Inflammatory macrophage (primary cell): ENCODE results near the gene ANGPTL2.

Experiments
- DNase-seq, 2 donors: peaks; one replicate each; pipeline ENCODE4 v3.0.0-alpha.2; 2020 to 2022

Gene ANGPTL2

DNA sequence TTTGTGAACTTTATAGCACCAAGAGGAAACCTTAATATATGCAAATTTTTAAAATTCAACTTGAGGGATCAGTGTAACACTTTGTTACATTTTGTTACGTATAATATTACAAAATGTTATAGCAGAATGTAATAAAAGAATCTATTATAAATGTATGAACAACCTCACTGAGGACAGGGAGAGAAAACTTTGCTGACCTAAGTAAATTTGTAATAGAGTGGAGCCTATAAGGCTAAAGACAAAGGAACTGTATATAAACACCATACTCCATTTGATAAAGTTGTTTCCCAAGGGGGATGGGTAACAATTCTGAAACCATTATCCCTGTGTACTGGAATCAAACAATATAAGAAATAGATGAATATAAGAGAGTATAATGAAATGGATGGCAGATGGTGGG, 77.3 kb downstream of the ANGPTL2 start:
- DNase-seq = no peak

DNA sequence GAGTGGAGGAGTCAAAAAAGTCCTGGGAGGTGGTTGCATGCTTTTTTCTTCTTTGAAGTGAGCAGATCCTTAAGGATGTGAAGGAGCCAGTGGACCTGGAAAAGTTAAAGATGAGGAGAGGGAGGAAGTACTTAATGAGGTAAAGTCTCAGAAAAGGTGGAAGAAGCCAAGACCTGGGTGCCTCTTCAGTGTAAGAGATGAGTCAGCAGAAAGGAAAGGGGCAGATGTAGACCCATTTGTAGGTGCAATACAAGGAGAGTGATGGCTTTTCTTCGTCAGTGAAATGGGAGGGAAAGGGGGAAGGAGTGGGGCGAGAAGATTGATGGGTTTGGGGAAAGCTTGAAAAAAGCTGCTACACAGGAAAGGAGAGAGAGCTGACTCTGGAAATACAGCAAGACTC, 82.9 kb downstream of the ANGPTL2 start:
- no peak for DNase-seq

DNA sequence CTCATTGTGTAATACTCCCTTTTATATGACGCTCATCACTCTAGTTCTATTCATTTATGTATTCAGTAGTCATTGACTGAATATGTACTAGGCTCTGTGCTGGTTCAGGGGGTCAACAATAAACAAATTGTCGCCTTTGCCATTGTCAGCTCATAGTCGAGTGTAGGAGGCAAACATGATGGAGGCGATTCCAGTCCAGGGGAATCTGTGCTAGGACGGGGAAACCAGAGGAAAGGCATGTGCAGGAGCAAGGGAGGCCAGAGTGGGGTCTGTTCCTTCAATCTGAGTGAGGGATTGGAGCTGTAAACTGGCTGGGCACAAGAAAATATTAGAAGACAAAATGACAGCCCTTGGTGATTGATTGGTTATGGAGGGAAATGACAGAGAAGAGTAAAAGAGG, 83.9 kb downstream of the ANGPTL2 start:
- DNase-seq = no peak
